Stimulated activated CD8-positive, alpha-beta memory T cell treated with anti-CD3 and anti-CD28 coated beads, Interleukin-4, amount 100 ng/mL, for 24 hours (primary cell): ENCODE data around the gene C19orf38.
"Not testable (repeated sequence)": the region's sequence is repeated elsewhere in the genome, so short reads cannot be mapped to it uniquely, and the experiment has no call there.

Experiments
- DNase-seq: peaks from one replicate; pipeline ENCODE4 v3.0.0-alpha.2; 2020; ENCODE audit warnings: low read depth

C19orf38 gene

GRCh38 chr19:10852098-10852800 lies 4.0 kb downstream of the C19orf38 start:
- DNase-seq = no peak

- no peak for DNase-seq
These were observed 4.7 kb downstream of the C19orf38 start for GRCh38 chr19:10852941-10853340.

GRCh38 chr19:10854350-10855089 lies 6.3 kb downstream of the C19orf38 start:
- DNase-seq = no peak

- no peak for DNase-seq
These were observed 7.8 kb downstream of the C19orf38 start for GRCh38 chr19:10855879-10856522.

GRCh38 chr19:10856899-10857298 lies 8.7 kb downstream of the C19orf38 start:
- DNase-seq = not testable (repeated sequence)

- peak; percentile 26 for DNase-seq
These were observed 10.1 kb downstream of the C19orf38 start for GRCh38 chr19:10858204-10858828.

GRCh38 chr19:10861103-10861651 lies 13.0 kb downstream of the C19orf38 start:
- no peak for DNase-seq

GRCh38 chr19:10862561-10863106 lies 14.4 kb downstream of the C19orf38 start:
- no peak for DNase-seq

GRCh38 chr19:10863107-10863717 lies 15.0 kb downstream of the C19orf38 start:
- DNase-seq = no peak

- peak; percentile 71 for DNase-seq
These were observed 16.3 kb downstream of the C19orf38 start for GRCh38 chr19:10864538-10864899.

GRCh38 chr19:10866495-10866894 lies 18.3 kb downstream of the C19orf38 start:
- no peak for DNase-seq

GRCh38 chr19:10868872-10869547 lies 20.8 kb downstream of the C19orf38 start:
- no peak for DNase-seq

GRCh38 chr19:10869872-10870311 lies 21.7 kb downstream of the C19orf38 start:
- not testable (repeated sequence) for DNase-seq

GRCh38 chr19:10870501-10870954 lies 22.3 kb downstream of the C19orf38 start:
- DNase-seq = no peak

GRCh38 chr19:10870955-10871603 lies 22.9 kb downstream of the C19orf38 start, which contains the start of gene CARM1:
Gene CARM1, plus strand, starts transcription at chr19:10871553. Its CDS starts 150 bp downstream, at chr19:10871703.
- DNase-seq = peak; percentile 99

GRCh38 chr19:10871711-10872545 lies 23.7 kb downstream of the C19orf38 start:
- peak; percentile 11 for DNase-seq

GRCh38 chr19:10872546-10873107 lies 24.4 kb downstream of the C19orf38 start:
- peak; percentile 15 for DNase-seq

GRCh38 chr19:10874024-10874423 lies 25.8 kb downstream of the C19orf38 start:
- DNase-seq = no peak
